ENCODE results near the gene FADD.
A peak's percentile ranks its signal among the peaks of the same experiment; 100 is the strongest.
"Not testable (repeated sequence)": the region's sequence is repeated elsewhere in the genome, so short reads cannot be mapped to it uniquely, and the experiment has no call there.

The FADD gene

DNA sequence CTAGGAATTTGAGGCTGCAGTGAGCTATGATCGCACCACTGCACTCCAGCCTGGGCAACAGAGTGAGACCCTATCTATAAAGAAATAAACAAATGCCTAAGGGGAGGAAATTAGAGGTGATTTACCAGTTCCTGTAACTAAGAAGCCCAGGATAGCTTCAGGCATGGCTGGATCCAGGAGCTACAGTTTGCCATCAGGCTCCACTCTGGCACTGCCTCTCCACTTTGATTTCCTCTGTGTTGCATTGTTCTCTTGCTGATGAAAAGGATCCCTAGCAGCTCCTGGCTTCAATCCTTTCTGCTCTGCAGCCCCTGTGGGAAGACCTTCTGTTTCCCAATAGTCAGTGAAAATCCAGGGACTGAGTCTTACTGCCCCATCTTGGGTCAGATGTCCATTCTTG, 20.1 kb upstream of the FADD start:
- no peak for DNase-seq

DNA sequence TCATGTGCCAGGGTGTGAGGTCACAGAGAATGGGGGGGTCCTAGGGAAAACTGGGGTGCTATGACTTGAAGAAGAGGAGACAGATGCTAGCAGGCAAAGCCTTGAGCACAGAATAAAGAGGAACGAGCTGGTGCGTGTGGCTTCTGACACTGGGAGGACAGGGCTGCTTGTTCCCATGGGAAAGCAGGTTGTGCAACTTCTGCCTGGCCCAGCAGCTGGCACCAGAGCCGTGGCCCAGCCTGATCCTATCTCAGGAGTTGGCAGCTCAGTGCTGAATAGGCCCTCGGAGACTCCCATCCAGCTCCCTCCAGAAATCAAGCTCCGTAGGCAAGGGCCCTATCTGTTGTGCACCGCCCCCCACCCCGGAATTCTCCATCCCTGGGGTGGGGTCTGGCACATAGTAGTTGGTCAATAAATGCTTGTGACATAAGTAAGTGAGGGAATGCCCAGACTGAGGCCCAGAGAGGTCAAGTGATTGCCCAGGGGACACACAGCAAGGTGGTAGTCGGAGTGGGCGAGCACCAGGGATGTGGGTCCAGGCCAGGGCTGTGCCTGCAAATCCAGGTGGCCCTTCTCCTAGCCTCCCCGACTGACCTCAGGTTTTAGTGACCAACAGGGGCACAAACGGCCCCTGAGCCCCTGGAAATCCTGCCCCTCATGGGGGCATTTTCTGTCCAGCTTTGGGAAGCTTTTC, 19.5 kb upstream of the FADD start:
- no peak for DNase-seq

DNA sequence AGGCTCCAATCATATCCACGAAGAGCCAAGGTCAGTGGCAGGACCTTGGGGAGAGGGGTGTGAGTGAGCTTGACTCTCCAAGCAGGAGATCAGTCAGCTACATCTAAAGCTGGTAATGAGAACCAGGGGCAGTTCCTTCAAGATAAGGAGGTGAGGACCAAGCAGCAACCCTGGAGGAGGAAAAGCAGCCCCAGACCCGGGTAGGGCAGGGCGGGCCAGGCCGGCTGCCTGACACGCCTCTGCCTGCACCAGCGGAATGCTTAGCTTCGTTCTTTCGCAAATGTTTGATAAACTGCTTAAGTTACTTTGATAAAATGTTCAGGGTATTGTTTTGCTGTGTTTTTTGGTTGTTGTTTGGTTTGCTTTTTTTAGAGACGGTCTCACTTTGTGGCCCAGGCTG, 18.7 kb upstream of the FADD start:
- DNase-seq: no peak

DNA sequence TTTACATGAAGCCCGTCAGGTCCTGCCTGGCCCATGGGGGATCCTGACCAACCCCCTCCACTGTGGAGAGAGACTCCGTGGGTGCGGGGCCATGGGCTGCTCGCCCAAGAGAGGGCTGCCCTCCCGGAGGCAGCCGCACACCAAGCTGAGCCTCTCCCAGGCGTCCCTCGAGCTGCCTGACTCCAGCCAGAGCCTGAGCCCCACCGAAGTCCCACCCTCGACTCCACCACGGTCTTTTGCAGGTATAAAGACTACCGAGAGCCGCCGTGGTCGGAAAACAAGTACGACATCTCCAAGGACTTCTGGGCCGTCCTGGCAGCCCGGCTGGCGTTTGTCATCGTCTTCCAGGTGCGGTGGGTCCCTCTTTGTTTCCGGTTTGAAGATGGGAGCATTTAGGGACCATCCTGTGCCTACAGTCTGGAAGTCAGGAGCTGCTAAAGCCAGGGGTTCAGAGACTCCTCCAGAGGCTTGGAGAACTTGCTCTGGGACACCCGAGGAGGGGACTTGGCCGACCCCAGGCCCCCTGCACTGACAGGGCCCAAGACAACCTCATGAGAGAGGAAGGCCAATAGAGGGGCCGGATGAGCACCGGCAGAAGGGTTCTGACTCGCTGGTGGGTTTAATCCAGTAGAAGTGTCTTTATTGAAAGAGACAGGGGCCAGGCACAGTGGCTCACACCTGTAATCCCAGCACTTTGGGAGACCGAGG, 17.6 kb upstream of the FADD start:
- DNase-seq: no peak

DNA sequence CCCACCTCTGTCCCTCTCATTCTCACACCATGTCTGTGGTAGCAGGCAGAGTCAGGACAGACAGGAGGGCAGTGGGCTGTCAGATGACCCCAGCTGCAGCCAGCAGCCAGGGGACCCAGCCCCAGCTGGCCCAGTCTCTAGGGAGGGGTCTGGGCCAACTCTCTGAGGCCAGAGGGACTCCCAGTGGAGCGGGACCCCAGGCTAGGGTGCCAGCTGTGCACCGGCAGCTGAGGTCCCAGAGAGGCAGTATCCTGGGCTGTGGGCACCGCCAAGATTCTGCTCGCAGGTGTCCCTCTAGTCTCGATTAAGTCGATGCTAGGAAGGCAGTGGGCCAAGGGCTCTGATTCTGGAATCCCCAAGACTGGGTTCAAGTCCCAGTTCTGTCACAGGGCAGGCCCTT, 16.7 kb upstream of the FADD start:
- DNase-seq: no peak

DNA sequence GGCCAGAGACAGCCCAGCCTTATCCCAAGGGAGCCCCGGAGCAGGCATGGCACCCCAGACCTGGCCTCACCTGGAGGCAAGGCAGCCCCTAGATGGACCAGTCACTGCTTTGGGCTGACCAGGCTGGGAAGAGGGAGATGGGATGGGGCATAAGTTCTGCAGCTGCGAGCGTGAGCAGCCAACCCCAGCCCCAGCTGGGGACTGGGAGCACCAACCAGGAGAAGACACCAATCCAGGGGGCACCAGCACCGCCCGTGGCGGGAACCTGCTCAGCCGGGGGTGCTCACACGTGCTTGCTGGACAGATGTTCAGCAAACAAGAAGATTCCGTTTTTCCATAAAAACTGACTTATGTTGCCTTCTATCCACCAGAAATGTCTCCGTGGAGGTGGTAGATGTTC, 16.2 kb upstream of the FADD start:
- no peak for DNase-seq

DNA sequence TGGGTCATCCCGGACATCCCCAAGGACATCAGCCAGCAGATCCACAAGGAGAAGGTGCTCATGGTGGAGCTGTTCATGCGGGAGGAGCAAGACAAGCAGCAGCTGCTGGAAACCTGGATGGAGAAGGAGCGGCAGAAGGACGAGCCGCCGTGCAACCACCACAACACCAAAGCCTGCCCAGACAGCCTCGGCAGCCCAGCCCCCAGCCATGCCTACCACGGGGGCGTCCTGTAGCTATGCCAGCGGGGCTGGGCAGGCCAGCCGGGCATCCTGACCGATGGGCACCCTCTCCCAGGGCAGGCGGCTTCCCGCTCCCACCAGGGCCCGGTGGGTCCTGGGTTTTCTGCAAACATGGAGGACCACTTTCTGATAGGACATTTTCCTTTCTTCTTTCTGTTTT, 15.3 kb upstream of the FADD start:
- DNase-seq: no peak

DNA sequence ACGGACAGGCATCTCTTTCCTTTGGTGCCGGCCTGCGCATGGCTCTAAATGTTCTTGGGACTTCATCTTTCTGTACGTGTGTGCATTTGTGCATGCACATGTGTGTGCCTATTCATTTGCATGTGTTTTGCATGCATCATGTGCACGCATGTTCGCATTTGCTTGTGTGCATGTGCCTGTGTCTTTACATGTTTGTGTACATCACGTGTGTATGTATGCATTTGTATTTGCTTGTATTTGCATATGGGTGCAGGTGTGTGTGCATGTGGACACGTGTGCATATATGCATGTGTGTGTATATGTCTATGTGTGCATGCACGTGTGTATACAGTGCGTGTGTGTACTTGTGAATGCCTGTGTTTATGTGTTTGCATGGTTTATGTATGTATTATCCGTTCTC, 13.5 kb upstream of the FADD start:
- no peak for DNase-seq

DNA sequence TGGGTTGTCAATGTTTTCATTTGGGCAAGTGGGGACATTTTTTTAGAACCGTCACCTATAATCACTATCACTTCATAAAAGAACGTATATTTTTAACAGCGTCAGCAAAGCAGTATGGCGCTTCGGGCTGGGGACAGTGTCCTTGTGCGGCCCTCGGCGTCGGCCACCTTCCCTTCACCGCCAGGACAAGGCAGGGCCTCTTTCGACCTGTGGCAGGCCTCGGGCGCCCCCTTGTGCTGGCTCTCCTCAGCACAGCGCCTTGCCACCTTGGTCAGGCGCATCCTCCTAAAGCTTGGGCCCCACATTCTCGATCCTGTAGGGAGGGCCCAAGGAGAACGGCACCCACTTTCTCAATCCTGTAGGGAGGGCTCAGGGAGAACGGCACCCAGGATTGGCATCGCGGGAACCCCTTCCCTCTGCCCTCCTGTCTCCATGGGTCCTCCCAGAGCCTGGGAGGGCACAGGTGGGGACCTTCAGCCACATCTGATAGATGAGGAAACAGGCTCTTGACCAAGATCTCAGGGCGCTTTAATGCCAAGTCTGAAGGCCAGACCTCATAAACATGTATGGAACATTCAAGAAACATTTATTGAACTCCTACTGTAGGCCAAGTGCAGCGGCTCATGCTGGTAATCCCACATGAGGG, 11.5 kb upstream of the FADD start:
- peak; percentile 63 for DNase-seq

DNA sequence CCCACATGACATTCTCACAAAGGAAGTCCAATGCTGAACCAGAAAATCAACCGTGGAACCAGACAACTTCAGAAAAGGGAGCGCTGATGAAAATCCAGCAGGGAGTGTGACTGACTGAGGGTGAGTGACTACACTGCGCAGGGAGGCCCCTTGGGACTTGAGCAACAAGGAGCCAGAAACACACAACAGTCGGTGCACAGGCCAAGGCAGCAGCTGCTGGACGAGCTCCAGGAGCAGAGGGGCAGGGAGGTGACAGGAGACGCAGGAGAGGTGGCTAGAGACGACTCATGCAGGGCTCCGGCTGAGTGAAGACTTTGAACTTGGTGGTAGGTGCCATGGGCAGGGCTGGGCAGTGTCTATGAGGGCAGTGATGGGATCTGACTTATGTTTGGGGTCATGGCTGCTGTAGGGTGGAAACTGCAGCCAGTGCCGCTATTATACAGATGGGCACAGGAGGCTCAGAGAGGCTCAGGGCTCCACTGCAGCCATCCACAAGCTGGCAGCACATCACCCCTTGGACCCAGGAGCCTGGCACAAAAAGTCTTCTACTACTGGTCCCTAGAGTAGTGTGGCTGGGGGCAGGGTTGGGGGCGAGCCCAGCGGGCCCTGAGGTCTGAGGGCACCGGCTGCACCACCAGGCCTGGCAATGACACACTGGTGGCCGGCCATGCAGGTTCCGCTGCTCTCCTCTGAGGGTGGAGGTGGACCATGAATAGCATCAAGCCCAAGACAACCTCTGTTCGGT, 10.3 kb upstream of the FADD start:
- DNase-seq: no peak

DNA sequence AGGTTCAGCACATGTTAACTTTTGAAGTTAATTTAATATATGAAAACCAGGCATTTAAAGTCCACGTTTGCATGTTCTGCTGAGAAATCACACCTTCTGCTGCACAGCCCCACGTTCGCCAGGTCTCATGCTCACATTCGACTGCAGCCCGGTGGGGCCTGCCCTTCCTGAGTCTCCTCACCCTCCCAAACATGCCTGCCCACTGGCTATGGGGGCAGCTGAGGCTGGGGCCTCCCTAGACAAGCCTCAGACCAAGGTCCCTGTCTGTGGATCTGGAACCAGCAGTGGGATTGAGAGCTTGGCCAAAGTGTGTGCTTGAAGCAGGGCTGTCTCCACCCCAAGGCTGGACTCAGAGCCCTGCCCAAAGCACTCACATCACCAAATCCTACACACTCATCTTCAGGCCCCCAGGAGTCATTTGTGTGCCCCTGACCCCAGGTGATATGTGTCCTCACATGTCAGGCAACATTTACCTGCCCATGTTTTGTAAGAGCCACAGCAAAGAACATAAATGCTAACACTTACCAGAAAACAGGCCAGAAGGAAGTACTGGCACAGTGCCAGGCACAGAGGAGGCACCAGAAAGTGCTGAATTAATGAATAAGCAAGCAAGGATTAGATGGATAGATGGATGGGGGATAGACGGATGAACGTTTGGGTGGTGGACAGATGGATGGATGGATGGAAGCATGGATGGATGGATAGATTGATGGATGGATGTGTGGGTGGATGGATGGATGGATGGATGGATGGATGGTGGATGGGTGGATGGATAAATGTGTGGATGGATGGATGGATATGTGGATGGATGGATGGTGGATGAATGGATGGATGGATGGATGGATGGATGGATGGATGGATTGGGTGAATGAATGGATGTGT, 9.4 kb upstream of the FADD start:
- DNase-seq: no peak

DNA sequence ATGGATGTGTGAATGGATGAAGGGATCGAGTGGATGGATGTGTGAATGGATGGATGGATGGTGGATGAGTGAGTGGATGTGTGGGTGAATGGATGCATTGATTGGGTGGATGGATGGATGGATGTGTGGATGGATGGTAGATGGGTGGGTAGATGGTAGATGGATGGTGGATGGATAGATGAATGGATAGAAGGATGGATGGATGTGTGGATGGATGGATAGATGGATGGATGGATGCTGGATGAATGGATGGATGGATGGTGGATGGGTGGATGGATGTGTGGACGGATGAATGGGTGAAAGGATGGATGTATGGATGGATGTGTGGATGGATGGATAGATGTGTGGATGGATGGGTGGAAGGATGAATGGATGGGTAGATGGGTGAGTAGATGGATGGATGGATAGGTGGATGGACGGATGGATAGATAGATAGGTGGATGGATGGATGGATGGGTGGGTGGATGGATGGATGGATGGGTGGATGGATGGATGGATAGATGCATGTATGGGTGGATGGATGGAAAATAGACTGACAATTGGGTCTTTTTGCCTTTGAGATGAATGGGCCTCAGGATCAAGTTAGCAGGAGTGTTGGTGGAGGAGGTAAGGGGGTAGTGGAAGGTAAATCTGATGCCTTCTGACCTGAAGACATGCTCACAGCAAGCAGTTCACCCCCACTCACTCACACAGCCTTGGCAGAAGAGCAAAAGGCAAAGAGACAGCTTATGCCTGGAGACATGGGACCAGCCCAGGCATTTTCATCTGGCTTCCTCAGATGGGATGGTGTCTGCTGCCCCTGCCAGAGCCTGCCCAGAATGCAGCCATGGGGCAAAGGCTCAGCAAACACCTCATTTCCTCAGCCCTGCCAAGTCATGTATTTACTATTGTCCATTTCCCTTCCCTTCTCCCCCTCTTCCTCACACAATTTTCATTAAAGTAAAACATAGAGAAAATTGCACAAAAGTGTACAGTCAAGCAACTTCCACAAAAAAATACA, 8.0 kb upstream of the FADD start:
- no peak for DNase-seq

DNA sequence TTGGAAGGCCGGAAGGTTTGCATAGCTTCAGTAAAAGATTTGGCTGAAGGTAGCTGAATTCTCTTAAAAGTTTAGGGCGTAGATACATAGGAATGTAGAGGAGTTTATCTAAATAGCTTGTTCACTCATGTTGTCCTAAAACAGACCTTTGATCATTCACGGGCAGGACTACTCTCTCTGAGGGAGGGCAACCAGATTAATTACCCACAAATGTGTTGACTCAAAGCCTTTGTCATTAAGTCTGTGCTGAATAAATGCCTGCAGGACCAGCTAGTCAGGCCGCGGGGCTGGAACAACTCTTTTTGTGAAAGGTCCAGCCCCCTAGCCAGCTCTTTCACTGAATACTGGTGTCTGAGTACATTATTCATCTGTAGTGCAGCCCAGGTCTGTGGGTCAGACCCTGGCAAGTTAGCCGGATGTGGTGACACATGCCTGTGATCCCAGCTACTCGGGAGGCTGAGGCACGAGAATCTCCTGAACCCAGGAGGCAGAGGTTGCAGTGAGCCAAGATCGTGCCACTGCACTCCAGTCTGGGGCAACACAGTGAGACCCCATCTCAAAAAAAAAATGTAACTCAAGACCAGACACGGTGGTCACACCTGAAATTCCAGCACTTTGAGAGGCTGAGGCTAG, 2.8 kb upstream of the FADD start:
- no peak for DNase-seq

DNA sequence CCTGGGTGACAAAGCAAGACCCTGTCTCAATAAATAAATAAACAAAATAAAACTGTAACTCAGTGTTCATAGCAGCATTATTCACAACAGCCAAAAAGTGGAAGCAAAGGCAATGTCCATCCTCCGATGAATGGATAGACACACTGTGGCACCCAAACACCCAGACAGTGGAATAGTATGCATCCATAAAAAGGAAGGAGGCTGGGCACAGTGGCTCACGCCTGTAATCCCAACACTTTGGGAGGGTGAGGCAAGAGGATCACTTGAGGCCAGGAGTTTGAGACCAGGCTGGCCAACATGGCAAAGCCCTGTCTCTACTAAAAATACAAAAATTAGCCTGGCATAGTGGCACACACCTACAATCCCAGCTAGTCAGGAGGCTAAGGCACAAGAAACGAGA, 2.0 kb upstream of the FADD start:
- not testable (repeated sequence) for DNase-seq

DNA sequence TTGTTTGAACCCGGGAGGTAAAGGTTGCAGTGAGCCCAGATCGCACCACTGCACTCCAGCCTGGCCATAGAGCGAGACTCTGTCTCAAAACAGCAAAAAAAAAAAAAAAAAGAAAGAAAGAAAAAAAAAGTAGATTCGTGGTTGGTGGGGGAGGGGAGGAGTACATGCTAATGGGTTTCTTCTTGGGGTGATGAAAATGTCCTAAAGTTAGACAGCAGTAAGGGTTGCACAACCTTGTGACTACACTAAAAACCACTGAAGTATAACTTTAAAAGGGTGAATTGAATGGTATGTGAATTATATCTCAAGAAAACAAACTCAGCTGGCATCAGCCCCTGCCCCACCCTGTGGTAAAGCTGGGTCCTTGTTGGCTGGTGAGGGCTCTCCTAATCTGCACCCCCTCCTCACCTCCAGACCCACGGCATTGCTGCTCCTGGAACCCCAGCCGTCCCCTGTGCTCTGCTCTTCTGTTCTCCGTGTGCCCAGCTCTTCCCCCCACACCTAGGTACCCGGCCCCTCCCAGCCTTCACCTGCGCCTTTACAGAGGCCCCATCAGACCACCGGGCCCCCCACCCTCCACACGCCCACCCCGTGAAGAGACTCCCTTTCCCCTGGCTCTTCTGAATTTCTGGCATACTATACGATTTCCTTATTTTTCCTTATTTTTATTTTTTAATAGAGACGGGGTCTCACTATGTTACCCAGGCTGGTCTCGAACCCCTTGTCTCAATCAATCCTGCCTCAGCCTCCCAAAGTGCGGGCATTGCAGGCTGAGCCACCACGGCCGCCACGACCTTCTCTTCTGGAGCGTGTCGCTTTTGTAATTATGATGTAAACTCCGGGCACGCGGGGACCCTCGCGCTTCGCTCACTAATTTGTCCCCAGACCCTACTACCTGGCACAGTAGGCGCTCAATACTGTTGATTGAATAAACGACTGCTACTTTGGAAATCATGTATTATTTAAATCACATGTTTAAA, 924 bp upstream of the FADD start:
- peak; percentile 65 for DNase-seq

DNA sequence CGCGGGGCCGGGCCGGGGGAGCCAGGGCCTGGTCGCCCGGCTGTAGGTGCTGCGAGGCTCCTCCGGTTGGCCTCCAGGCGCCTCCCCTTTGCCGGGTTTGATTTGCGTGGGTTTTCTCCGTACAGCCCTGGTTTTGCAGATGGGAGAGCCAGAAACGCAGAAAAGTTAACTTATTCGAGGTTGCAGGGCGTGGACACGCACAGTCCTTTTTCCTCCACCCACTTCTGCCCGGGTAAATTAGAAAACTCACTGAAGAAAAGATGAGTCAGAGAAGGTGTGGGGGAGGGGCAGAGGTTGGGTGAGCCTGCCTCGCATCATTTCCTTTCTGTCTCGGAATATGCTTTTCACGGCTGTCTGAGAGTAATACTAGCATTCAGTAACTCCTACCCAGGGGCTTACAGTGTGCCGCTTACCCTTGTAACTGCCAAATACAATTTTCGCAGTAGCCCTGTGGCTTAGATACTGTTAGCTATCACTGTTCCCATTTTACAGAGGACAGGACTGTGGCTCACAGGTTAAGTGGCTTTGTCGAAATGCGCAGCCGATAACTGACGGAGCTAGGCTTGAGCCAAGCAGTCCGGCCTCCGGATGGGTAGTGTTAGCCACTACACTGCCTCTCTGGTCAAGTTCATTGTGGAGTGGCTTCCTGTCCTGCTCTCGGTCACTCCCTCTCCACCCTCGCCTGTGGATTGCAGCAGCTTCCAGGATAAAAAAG, 812 bp downstream of the FADD start:
- peak; percentile 91 for DNase-seq

DNA sequence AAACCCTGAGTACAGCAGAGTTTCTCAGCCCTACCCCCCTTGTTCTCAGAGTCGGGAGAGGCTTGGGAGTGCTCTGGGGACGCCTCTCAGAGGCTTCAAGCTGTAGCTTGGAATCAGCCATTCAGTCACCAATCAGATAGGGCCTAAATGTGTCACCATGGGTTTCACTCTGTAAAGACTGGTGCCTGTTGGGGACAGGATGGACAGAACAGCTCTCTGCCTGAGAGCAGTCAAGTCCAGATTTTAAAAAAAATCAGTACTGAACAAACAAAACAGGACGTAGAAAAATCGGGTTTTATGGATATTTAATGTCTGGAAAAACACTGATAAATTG, 1.3 kb downstream of the FADD start:
- peak; percentile 51 for DNase-seq

DNA sequence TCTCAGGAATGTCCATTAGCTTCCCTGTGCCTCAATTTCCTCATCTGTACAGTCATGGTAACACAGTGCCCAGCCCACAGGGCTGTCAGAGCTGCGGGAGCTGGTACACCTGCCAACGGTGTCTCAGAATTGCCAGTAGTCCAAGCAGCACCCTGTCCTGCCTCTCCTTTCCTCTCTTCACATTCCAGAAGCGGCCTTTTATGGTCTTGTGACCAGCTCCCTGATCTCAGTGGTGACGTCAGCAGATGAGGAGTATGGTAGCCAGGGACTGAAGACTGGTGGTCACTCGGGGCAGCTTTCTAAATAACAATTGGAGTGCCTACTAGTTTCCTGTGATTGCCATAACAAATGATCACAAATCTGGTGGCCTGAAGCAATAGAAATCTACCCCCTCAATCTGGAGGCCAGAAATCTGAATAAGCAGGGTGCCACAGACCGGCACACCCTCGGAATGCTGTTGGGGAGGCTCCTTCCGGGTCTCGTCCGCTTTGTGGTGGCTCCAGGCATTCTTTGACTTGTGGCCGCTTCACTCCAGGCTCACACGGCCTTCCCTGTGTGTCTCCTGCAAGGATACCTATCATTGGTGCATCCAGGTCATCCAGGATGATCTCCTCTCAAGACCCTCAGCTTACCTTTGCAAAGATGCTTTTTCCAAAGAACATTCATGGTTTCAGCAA, 2.1 kb downstream of the FADD start:
- no peak for DNase-seq

Data from hematopoietic multipotent progenitor cell treated with erythropoietin and hydrocortisone succinate and interleukin-3 and kit ligand, for 8 days (in vitro differentiated cells).